ENCODE data around the gene SH3BGR.
"Not testable (repeated sequence)": the region's sequence is repeated elsewhere in the genome, so short reads cannot be mapped to it uniquely, and the experiment has no call there.

Gene SH3BGR

DNA sequence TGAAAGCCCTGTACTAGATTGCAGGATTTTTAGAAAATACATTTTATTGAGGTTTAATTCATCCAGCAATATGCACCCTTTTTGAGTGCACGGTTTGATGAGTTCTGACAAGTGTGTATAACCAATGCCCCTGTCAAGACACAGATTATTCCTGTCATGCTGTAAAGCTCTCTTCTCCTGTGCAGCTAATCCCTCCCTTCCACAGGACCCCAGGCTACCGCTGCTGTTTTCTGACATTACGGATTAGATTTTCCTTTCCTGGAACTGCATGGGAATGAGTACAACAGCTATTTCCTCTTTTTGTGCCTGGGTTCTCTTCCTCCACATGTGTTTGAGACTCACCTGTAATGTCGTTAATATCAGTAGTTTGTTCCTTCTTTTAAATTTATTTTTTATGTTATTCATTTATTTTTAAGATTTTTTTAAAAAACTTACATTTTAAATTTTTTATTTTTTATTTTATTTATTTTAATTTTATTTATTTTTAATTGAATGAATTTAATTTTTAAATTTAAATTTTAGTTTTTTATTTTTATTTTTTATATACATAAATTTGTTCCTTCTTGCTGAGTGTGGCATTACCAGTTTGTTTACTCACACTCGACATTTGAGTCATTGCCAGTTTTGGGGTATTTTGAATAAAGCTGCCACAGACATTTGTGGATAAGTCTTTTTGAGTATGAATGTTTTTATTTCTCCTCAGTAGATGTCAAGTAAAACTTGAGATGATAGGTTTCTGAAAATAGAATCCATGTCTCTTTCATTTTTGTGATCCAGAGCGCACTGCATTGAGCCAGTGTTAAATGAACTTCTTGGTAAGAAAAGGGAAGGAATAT lies 82.0 kb downstream of the SH3BGR start:
- TF ChIP-seq ZNF274 (IDR thresholded peaks at IDR 0.05; ENCODE audit: low read depth, low read length): no peak
- no peak overlapping the region for H3K4me3 ChIP-seq (ENCODE audit: low read length)

DNA sequence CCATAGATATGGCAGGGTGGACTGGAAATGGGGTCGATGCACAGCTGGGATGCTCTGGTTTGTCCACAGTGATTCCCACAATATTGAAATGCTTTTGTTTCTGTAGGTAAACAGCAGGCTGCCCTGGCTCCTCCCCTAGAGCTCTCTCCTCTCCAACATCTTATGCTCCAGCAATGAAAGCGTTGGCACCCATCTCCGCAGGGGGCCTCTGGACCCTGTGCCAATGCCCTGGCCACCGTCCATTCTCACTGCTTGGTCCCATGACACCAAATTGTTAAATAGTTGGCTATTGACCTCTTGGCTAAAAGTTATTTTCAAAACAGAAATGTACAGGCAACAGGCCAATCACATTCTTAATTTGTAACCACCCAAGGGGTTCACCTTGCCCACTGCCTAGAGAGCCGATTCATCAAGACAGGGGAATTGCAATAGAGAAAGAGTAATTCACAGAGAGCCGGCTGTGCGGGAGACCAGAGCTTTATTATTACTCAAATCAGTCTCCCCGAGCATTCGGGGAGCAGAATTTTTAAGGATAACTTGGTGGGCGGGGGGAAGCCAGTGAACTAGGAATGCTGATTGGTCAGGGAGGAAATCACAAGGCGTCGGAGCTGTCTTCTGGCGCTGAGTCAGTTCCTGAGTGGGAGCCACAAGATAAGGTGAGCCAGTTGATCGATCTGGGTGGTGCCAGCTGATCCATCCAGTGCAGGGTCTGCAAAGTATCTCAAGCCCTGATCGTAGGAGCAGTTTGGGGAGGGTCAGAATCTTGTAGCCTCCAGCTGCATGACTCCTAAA lies 84.1 kb downstream of the SH3BGR start:
- TF ChIP-seq ZNF274 (IDR thresholded peaks at IDR 0.05; ENCODE audit: low read depth, low read length): no peak
- no peak overlapping the region for H3K4me3 ChIP-seq (ENCODE audit: low read length)

DNA sequence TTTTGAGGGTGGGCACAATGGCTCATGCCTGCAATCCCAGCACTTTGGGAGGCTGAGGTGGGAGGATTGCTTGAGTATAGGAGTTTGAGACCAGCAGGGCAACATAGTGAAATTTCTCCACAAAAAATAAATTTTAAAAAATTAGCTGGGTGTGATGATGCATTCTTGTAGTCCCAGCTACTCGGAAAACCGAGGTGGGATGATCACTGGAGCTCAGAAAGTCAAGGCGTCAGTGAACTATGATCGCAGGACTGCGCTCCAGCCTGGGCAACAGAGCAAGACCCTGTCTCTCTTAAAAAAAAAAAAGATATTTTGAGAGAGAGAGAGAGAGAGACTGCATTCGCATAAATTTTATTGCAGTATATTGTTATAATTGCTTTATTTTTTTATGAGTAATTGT lies 85.1 kb downstream of the SH3BGR start:
- no peak for TF ChIP-seq ZNF274 (IDR thresholded peaks at IDR 0.05; ENCODE audit: low read depth, low read length)
- H3K4me3 ChIP-seq (ENCODE audit: low read length): no peak overlapping the region

DNA sequence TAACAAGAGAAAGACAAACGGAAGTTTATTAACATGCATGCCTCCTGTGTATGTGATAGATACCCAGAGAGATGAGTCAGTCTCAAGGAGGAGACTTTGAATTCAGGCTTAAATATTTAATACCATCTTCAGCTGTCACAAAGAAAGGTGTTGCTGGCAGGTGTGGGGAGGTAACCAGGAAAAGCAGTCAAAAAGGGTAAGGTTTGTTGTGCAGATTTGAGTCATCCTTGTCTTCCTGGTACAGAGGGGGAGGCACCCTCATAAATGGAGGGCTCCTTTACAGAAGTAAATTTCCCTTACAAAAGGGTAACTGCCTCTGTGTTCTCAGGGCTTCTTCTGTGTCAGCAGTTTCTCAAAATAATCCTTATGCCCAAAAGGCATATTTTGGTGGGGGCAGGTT lies 85.8 kb downstream of the SH3BGR start:
- H3K4me3 ChIP-seq (ENCODE audit: low read length): no peak overlapping the region
- no peak for TF ChIP-seq ZNF274 (IDR thresholded peaks at IDR 0.05; ENCODE audit: low read depth, low read length)

DNA sequence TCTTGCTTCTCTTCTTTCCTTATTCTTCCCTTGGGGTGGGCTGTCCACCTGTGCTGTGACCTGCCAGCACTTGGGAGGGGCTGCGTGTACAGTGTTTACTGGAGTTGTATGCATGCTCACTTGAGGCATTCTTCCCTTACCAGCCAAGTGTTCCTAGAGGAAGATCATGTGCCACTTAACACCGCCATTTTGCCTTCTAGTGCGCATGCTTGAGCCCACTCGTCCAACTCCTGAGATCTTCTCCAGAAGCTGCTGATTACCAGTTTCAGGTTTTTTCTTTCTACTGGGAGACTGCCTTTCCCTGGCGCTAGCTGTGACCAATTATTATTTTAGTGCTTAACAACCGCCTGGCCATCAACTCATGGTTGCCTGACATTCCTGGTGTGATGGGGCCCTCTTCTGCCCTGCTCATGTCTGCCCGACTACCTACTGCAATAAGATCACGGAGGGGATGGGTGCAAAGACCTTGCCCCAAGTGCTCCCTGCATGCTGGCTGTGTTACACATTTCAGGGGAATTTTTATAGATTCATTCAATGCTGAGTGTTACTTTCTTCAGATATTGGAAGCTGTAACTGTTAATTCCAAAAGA lies 86.8 kb downstream of the SH3BGR start:
- no peak overlapping the region for H3K4me3 ChIP-seq (ENCODE audit: low read length)
- no peak for TF ChIP-seq ZNF274 (IDR thresholded peaks at IDR 0.05; ENCODE audit: low read depth, low read length)

DNA sequence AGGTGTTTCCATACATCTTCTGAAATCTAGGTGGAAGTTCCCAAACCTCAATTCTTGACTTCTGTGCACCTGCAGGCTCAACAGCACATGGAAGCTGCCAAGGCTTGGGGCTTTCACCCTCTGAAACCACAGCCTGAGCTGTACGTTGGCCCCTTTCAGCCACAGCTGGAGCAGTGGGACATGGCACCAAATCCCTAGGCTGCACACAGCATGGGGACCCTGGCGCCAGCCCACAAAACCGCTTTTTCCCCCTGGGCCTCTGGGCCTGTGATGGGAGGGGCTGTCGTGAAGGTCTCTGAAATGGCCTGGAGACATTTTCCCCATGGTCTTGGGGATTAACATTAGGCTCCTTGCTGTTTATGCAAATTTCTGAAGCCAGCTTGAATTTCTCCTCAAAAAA lies 88.6 kb downstream of the SH3BGR start:
- not testable (repeated sequence) for H3K4me3 ChIP-seq (ENCODE audit: low read length)

DNA sequence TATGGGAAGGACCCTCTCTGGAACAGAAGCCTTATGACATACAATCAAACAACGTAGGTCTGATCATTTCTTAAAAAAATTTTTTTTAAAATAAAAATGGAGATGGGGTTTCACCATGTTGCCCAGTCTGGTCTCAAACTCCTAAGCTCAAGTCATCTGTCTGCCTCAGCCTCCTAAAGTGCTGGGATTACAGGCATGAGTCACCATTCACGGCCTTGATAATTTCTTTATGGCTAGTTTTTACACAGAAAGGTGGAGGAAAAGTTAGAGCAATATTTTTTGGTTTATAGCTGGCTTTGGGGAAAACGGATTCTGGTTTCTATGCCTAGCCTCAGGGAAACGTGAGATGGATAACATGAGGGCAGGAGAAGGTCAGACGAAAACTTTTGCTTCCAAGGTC lies 91.0 kb downstream of the SH3BGR start:
- H3K4me3 ChIP-seq (ENCODE audit: low read length): no peak overlapping the region
- no peak for TF ChIP-seq ZNF274 (IDR thresholded peaks at IDR 0.05; ENCODE audit: low read depth, low read length)

DNA sequence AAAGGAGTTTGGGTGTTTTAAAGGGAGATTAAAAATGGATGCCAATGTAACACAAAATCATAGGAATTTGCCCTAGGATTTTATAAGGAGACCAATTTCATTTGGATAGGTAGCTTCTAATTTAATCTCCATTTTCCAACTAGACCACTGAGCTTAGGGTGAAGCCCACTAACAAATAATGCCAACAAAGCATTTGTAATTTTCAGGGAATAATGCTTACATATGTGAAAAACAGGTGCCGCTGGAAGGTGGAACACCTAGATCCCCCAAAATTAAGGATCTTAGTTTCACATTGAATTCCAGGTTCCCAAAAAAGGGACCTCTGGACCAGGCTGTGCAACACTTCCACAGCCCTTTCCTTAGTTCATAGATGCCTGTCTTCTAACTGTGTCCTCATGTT lies 94.8 kb downstream of the SH3BGR start:
- no peak overlapping the region for H3K4me3 ChIP-seq (ENCODE audit: low read length)
- no peak for TF ChIP-seq ZNF274 (IDR thresholded peaks at IDR 0.05; ENCODE audit: low read depth, low read length)

DNA sequence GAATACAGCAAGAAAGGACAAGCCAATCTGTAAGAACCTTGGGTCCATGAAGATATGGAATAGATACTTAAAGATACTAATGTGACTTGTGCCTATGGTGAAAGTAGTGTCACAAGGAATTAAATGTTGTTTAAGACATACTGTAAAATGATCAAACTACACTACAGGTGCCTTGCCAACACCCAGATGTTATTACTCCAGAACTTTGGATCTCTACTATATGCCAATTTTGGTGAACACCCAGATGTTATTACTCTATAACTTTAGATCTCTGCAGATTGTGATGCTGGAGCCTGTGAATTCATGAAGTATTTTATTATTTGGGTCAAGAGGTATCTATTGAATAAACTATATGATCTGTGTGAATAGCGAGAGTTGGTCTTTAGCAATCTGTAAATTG lies 101.1 kb downstream of the SH3BGR start:
- no peak overlapping the region for H3K4me3 ChIP-seq (ENCODE audit: low read length)
- no peak for TF ChIP-seq ZNF274 (IDR thresholded peaks at IDR 0.05; ENCODE audit: low read depth, low read length)

DNA sequence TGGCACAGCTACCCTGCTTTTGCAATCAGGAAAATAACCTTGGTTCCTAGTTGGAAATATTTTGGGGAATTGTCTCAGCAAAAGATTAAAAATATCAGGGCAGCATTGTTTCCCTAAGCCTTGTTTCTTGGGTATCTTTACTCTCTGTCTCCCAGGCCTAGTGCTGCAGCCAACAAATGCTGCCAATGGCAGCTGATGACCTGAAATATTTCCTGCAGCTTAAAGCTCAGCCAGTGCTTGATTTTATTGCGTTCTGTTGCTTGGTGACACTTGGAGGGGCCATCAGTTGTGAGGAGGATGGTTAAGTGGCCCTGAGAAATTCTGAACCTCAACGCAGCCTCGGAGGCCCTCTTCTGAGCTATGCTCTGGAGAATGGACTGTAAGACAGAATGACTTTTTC lies 101.6 kb downstream of the SH3BGR start:
- no peak overlapping the region for H3K4me3 ChIP-seq (ENCODE audit: low read length)
- no peak for TF ChIP-seq ZNF274 (IDR thresholded peaks at IDR 0.05; ENCODE audit: low read depth, low read length)

DNA sequence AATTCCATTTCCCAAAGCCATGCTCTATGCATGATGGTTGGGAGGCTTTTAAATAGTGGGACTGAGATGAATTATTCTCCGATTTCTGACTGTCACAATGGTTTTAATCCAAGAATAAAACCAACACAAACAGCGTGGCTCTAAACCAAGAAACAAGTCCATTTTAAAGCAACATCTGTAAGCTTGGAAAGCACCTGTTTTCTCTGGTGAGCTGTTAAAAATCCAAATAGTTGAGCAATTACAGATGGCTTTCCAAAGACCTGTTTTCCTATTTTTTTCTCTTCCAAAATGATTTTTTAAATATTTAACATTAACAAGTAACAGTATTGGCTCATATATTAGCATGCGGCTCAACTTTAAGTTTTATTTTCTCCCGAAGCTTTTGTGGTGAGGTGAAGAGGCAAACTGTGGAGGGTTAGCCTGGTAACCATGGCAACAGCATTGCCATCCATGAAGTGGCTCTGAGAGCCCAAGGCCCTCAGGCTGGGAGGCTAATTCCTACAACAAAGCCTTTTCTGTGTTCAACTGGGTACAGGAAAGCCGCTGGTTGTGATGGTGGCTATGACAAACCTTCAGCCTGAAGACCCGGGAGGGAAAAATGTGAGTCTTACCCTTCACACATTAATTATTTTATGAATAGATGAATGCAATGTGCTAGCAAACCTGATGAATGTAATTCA lies 104.3 kb downstream of the SH3BGR start:
- TF ChIP-seq ZNF274 (IDR thresholded peaks at IDR 0.05; ENCODE audit: low read depth, low read length): no peak
- H3K4me3 ChIP-seq (ENCODE audit: low read length): no peak overlapping the region

DNA sequence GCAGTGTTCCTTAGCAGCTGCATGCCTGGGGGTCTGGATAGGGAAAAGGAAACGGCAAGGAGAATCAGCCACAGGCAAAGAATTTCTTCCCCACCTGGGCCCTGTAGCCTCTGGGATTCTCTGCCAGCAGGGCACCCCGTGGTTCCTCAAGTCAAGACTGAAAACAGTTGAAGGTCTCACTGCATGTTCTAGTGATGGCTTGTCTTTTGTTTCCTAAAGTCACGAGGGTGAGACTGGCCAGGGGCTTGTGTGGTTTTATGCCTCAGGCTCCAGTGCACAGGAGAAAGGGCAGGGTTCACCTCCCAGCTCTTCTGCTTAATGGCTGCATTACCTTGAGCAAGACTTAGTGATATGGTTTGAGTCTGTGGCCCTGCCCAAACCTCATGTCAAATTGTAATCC lies 107.7 kb downstream of the SH3BGR start:
- H3K4me3 ChIP-seq (ENCODE audit: low read length): no peak overlapping the region
- TF ChIP-seq ZNF274 (IDR thresholded peaks at IDR 0.05; ENCODE audit: low read depth, low read length): no peak

DNA sequence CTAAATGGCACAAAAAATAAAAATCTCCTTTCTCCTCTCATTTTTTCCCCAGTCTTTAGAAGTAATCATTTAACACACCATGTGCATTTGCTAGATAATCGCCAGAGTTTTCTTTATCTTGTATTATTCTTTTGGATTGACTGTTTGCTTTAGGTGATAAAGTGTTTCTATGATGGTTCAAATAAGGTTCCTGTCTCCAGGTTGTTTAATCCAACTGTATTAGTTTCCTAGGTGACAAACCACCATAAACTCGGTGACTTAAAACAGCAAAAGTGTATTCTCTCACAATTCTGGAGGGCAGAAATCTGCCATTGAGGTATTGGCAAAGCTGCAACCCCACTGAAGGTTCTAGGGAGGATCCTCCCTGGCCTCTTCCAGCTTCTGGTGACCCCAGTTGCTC lies 109.4 kb downstream of the SH3BGR start:
- TF ChIP-seq ZNF274 (IDR thresholded peaks at IDR 0.05; ENCODE audit: low read depth, low read length): no peak
- H3K4me3 ChIP-seq (ENCODE audit: low read length): no peak overlapping the region

Measured in GM08714 (cell line).